Left forelimb (tissue), 1 donor: Measurements from ENCODE around the gene RNF135.
"Not testable (repeated sequence)": the region's sequence is repeated elsewhere in the genome, so short reads cannot be mapped to it uniquely, and the experiment has no call there.

Experiments used
- DNase-seq: peaks from one replicate; pipeline ENCODE4 v3.0.0-alpha.2; 2018; ENCODE audit warnings: low spot score

The RNF135 gene

GRCh38 chr17:30970831-30971567, at the start of gene RNF135:
Gene RNF135 (plus strand): TSS chr17:30971039. CDS start chr17:30971074, 35 bp downstream.
- peak; percentile 90 for DNase-seq

- no peak for DNase-seq
These were observed 49.2 kb upstream of the RNF135 start, which contains the start of gene ADAP2 for GRCh38 chr17:30921544-30922196. Gene ADAP2 (plus strand): TSS chr17:30921945. CDS start chr17:30922015, 70 bp downstream.

DNA sequence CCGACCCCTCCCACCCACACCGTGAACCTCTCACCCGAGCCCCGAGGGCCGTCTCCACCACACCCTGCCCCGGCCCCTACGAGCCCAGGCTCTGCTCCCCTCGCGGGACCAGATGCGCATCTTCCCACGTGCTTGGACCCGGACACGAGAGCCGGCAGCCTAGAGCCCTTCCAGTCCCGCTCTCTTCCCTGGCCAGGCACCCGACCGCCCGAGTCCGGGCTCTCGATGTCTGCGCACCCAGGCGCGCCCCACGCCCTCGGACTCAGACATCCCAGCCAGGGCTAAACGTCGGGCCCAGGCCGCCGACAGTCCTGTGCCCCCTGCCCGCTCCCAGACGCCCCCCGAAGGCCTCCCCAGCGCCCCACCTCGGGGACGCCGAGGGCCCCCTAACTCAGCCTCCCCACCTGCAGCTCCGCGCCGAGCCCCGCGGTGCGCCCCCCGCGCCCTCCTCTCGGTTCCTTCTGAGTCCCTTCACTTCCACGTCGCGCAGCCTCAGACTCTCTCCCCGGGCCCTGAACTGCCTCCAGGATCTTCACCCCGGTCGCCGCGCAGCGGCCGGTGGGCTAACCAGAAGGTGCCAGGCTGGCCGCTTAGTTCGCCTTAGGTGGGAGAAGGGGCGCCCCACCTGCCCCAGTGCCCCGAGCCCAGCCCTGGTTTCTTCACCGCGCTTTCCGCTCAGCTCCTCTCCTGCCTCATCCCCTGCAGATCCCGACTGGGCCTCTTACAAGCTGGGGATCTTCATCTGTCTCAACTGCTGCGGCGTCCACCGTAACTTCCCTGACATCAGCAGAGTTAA, 48.4 kb upstream of the RNF135 start:
- DNase-seq: no peak

DNA sequence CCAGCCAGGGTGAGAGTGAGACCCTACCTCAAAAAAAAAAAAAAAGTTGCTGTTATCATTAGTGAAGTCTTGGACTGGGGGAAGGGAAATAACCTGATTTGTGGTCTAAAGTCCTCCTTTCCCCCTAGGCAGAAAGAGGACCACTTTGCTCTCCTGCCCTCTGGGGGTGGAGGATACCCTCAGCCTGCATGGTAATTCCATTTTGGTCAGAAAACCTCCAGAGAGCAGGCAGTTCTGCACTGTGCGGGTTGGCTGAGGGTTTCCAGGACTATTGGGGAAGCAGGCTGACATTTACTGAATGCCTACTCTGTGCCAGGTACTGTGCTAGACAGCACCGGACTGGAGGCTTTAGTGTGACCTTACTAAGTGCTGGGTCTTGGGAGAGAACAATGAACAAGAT, 46.5 kb upstream of the RNF135 start:
- no peak for DNase-seq

- no peak for DNase-seq
These were observed 44.3 kb upstream of the RNF135 start for GRCh38 chr17:30926516-30926915.

- no peak for DNase-seq
These were observed 43.1 kb upstream of the RNF135 start for GRCh38 chr17:30927756-30928155.

DNA sequence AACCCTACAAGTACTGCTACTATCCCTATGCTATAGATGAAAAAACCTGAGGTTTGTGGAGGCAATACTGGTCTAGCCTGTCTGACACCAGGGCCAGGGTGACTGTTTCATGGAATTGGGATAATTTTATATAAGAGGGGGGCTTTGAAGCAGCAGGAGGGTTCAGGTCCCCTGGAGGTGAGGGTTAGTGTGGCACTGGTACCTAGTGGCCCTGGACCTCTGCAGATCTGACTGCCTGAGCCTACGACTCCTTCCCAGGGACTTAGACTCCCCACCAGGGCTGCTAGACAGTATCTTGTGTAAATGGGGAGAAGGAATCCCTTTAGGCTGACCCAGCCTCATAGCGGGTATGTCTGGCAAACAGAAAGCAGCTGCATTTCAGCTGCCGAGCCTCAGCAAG, 42.3 kb upstream of the RNF135 start:
- DNase-seq: no peak

DNA sequence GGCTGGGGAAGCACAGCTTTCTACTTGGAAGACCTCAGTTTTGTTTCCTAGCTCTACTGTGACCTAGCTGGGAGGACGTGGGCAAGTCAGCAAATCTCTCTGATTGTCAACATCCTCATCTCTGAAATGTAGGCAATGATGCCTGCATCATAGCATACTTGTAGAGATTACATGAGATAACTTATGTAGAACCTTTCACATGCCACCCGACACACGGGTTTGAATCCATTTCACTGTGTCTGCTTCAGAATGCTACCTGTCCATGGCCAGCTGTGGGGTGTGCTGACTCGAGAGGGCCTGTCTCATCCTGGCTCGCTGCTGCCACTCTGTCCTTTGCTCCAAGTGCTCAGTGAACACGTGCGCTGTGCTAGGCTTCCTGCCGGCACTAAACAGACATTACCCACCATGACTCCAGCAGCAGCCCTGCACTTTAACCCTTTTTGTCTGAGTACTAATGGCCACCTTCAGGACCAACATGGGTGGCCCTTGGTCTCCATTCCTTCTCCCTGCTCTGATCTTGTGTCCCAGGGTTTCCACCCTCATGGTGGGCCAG, 41.7 kb upstream of the RNF135 start:
- no peak for DNase-seq

DNA sequence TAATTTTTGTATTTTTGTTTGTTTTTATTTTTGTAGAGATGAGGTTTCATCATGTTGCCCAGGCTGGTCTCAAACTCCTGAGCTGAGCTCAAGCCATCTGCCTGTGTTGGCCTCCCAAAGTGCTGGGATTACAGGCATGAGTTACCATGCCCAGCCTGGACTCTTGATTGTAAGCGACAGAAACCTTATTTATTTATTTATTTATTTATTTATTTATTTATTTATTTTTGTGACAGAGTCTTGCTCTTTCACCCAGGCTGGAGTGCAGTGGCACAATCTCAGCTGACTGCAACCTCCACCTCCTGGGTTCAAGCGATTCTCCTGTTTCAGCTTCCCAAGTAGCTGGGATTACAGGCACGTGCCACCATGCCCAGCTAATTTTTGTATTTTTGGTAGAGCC, 41.0 kb upstream of the RNF135 start:
- DNase-seq: not testable (repeated sequence)

DNA sequence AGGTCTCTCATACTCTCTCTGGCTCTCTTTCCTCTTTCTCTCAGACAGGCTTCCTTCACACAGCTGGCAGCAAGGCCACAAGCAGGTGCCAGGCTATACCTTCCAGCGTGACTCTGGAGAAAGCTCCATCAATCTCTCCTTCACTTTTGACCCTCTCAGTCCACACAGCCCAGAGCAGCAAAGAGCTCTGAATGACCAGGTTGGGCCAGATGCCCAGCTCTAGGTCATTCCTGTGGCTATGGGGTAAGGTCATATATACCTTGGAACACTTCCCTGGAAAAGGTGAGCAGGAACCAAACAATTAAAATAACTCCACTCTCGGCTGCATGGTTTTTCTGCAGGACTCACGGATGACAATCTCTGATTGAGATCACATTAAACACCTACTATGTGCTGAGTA, 40.3 kb upstream of the RNF135 start:
- DNase-seq: no peak

GRCh38 chr17:30931582-30931981, 39.3 kb upstream of the RNF135 start:
- DNase-seq: not testable (repeated sequence)

GRCh38 chr17:30933966-30934365, 36.9 kb upstream of the RNF135 start:
- DNase-seq: no peak

GRCh38 chr17:30939051-30939689, 31.7 kb upstream of the RNF135 start:
- no peak for DNase-seq

- no peak for DNase-seq
These were observed 28.3 kb upstream of the RNF135 start for GRCh38 chr17:30942308-30943079.

GRCh38 chr17:30947796-30948195, 23.0 kb upstream of the RNF135 start:
- DNase-seq: no peak

- DNase-seq: no peak
These were observed 20.6 kb upstream of the RNF135 start for GRCh38 chr17:30950189-30950588.

GRCh38 chr17:30950669-30951399, 20.0 kb upstream of the RNF135 start:
- no peak for DNase-seq

DNA sequence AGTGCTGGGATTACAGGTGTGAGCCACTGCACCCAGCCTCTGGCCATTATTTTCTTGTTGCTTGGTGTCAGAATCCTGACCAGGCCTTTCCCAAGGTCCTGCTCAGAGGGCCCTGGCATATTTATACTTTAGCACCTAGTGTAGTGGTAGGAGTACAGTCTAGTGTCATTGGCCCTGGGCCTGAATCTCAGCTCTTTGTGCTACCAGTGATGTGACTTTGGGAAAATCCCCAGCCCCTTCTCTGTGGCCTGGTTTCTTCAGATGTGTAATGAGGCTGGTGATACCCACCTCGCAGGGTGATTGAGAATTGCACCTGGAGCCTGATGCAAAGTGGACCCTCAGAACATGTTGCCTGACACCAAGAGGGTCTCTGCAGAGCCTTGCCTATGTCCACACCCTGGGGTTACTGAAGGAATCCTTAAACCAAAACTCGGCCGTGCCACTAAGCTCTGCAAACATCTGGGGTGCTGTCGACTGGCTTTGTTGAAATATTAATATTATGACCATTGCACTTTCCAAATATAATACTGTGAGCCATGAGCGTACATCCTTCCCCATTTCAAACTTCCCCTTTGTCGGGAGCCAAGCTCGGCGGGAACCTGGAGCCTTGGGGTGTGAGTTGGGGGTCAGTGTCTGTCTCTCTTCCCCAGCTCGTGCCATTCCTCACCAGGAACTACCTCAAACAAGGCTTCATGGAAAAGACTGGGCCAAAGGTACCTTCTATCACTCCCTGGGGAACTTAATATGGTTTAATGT, 18.0 kb upstream of the RNF135 start:
- no peak for DNase-seq

- DNase-seq: no peak
These were observed 16.6 kb upstream of the RNF135 start for GRCh38 chr17:30954046-30954830.
